HL-60 (cell line): ENCODE data around the gene INPP4B.

Source experiments
- DNase-seq, 2 experiments: peaks; one replicate each; pipeline ENCODE4 v3.0.0-alpha.2; 2010 to 2020; ENCODE audit warnings: low read depth in 1 of 2, low spot score in 1 of 2
- H3K27ac ChIP-seq: fragments of 250-450 bp; sonication (Bioruptor Pico); replicated peaks from 2 replicates; pipeline ENCODE4 v1.5.1; 2020; ENCODE audit warnings: mild to moderate bottlenecking, moderate library complexity
- H3K27me3 ChIP-seq: fragments of 250-450 bp; sonication (Bioruptor Pico); 2 replicates; pipeline ENCODE4 v1.5.1; 2021; ENCODE audit warnings: mild to moderate bottlenecking, moderate library complexity; ENCODE audit not compliant: insufficient read depth, poor library complexity, severe bottlenecking
- H3K4me3 ChIP-seq: replicated peaks from 2 replicates; pipeline ENCODE4 v1.5.1; 2011; ENCODE audit warnings: mild to moderate bottlenecking, control low read depth, low read length; ENCODE audit not compliant: insufficient read depth
- CTCF ChIP-seq: IDR thresholded peaks from one replicate; pipeline ENCODE4 v1.5.1; 2011; ENCODE audit warnings: low read length, control low read depth, inconsistent platforms; ENCODE audit not compliant: insufficient read depth
- GABPA ChIP-seq: IDR thresholded peaks from 2 replicates; pipeline ENCODE4 v1.6.1; 2012; ENCODE audit warnings: low read depth
- POLR2AphosphoS5 ChIP-seq: IDR thresholded peaks from 2 replicates; pipeline ENCODE4 v1.6.1; 2012; ENCODE audit warnings: low read depth
- REST ChIP-seq: IDR thresholded peaks from 2 replicates; pipeline ENCODE4 v1.6.1; 2012; ENCODE audit warnings: low read depth; ENCODE audit not compliant: insufficient replicate concordance
- SPI1 ChIP-seq: IDR thresholded peaks from 2 replicates; pipeline ENCODE4 v1.6.1; 2012; ENCODE audit warnings: low read depth, mild to moderate bottlenecking, borderline replicate concordance

INPP4B gene

GRCh38 chr4:142778430-142778829 is 67.7 kb downstream of the INPP4B start:
- TF ChIP-seq POLR2AphosphoS5 = no peak
- TF ChIP-seq SPI1 = no peak
- no peak for TF ChIP-seq CTCF
- no peak for TF ChIP-seq GABPA
- TF ChIP-seq REST = no peak
- no peak for DNase-seq
- no peak overlapping the region for H3K4me3 ChIP-seq

GRCh38 chr4:142777045-142777743 is 68.9 kb downstream of the INPP4B start:
- no peaks in the 10 kb centered on the region for H3K27me3 ChIP-seq
- no peak overlapping the region for H3K4me3 ChIP-seq
- TF ChIP-seq GABPA = no peak
- no peak for TF ChIP-seq SPI1
- no peak for TF ChIP-seq CTCF
- TF ChIP-seq POLR2AphosphoS5 = no peak
- no peak for TF ChIP-seq REST
- no peak overlapping the region for H3K27ac ChIP-seq
- DNase-seq = no peak

More at GRCh38 chr4:142778430-142778829, 67.7 kb downstream of the INPP4B start:
- Histone ChIP-seq H3K27ac (no peak overlapping the region), H3K27me3 (no peaks in the 10 kb centered on the region)

- no peak overlapping the region for H3K4me3 ChIP-seq
- DNase-seq = no peak
- TF ChIP-seq GABPA (no peak), CTCF (no peak), SPI1 (no peak), REST (no peak), POLR2AphosphoS5 (no peak)
- H3K27me3 ChIP-seq = no peaks in the 10 kb centered on the region
- no peak overlapping the region for H3K27ac ChIP-seq
These were observed 70.1 kb downstream of the INPP4B start for GRCh38 chr4:142776026-142776425.
